GM18517 (cell line): ENCODE measurements around the gene RHBDD1.

Experiments
- ATAC-seq: cut with Tn5 transposase; IDR thresholded peaks from one replicate; pipeline ENCODE4 v1.9.1; 2021; ENCODE audit warnings: mild to moderate bottlenecking, moderate library complexity; ENCODE audit not compliant: unreplicated experiment

The RHBDD1 gene

DNA sequence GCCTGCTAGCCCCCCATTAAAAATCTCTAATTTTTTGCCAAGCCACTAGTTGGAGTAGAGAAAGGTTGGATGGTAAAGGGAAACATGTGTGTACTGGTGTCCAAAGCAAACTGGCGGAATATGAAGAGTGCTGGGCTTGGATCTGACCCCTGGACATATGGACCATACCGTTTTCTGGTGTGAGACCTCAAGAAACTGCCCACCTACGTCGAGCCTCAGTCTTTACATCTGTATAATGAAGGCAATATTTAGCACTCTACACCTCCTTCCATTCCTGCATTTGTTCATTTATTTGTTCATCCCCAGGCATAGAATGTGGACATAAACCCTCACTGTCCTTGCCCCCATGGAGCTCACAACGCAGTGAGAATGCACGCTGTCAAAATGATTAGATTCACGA is 142.4 kb downstream of the RHBDD1 start:
- no peak for ATAC-seq

- no peak for ATAC-seq
Observed at GRCh38 chr2:226979004-226979403, 143.2 kb downstream of the RHBDD1 start.

DNA sequence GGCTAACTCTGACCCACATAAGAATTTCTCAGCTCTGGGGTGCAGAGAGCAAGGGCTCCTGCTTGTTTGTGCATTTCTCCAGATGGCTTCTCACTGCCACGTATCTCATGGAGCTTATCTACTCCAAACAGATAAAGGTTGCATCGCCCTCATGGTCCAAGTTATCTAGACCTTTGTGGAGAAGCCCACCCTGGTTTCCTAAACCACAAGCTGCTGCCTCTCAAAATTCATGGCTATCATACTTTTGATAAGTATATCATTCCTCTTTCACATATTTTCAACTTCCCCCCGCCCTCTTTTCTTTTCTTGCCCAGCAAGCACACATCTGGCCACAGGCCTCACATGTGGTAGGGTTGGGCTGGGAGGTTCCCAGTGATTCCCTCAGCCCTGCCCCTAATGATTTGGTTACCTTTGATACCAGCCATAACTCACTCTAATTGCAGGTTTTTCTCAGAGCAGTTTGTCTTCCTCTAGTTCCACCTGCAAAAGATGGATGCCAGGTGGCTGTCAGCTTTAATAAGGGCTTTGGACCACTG is 146.0 kb downstream of the RHBDD1 start:
- no peak for ATAC-seq

GRCh38 chr2:226983895-226984749 is 148.3 kb downstream of the RHBDD1 start:
- ATAC-seq: peak; percentile 29

DNA sequence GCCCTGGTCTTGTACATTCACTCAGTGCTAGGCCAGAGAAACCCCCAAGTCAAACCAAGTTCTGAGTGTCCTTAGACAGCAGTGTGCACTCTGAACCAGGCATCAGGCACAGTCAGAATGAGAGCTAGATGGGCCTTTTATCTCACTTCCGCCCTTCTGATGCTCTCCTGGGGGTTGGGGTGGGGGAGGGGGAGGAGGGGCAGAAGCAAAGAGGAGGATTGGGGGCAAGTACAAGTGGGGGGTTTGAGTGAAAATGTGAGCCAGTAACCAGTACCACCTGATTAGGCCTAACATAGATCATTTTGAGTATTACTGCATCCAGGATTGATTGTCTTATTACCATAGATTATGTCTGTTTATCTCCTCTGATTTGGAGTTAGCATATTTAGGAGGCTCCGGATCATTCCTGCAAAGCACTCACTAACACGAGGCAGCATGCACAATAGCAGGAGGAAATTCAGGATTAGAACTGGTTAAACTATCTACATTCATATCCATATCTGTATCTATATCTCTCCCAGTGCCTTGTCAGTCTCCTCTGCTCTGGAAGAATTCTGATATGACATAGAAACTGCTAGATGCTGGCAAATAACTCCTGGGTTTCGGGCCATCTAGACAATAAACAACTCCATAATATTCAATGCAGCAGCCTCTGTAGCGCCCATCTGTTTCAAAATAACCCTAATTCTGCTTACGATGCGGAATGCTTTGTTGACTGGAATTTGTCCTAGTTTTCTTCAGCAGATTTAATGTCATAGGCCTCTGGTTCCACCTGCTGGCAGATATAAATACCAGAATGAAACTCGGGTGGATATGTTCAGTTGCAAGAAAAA is 149.1 kb downstream of the RHBDD1 start:
- ATAC-seq: peak; percentile 95

GRCh38 chr2:226985583-226985946 is 149.7 kb downstream of the RHBDD1 start:
- no peak for ATAC-seq

GRCh38 chr2:226991663-226992062 is 155.8 kb downstream of the RHBDD1 start:
- no peak for ATAC-seq

GRCh38 chr2:226993171-226993570 is 157.3 kb downstream of the RHBDD1 start:
- ATAC-seq: no peak

DNA sequence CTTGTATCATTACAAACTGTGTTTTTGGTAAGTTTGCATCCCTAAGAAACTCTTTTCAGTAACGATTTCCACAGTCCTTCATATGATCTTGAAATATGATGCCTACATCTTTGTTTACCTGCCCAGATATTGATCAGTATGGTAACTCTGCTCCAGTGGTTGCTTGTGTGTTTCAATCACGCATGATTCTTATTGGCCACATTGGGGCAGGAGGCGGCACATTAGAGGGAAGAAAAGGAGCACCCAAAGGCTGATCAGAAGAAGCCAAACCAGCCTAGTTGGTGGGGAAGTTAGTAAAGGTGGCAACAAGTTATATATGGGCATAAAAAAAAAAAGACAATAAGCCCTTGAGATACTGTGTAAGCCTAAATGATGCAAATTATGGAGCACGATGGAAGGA is 158.9 kb downstream of the RHBDD1 start:
- no peak for ATAC-seq

DNA sequence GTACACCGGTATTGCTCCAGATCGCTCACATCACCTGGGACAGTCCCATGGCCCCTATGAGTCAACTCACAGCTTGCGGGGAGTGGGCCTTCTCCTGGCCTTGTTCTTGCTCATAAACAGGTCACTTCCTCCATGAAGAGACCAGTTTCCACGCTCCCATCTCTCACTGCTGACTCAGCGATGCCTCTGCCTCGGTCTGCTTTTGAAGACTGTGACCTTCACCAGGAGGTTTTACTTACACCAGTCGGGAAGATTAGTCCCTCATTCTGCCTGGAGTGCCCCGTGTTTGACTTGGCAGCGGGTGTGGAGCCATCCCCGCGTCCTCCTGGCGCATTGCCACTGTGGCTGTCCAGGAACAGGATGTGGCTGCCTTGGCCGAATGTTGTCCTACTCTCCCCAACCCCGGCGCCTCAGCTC is 159.8 kb downstream of the RHBDD1 start:
- ATAC-seq: no peak

DNA sequence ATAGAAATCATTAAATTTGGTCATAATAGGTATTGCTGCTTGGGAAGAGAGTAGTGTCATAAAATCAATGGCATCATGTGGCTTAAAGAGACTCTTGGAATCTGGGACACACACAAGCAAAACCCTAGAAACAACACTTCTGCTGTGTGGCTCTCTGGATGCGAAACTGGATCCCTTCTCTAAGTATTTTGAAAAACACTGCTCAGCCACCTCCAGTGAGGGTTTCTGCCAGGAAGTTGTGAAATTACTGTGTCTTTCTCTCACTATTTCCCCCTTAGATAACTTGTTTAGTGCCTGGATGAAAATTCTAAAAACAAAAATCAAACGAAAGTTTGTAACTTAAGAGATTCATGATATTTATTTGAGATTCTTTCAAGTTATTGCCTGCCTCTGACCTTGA is 163.8 kb downstream of the RHBDD1 start:
- ATAC-seq: no peak

- no peak for ATAC-seq
Observed at GRCh38 chr2:227000123-227000522, 164.3 kb downstream of the RHBDD1 start.

- ATAC-seq: no peak
Observed at GRCh38 chr2:227004482-227004881, 168.6 kb downstream of the RHBDD1 start.

- no peak for ATAC-seq
Observed at GRCh38 chr2:227006189-227006897, 170.5 kb downstream of the RHBDD1 start.

DNA sequence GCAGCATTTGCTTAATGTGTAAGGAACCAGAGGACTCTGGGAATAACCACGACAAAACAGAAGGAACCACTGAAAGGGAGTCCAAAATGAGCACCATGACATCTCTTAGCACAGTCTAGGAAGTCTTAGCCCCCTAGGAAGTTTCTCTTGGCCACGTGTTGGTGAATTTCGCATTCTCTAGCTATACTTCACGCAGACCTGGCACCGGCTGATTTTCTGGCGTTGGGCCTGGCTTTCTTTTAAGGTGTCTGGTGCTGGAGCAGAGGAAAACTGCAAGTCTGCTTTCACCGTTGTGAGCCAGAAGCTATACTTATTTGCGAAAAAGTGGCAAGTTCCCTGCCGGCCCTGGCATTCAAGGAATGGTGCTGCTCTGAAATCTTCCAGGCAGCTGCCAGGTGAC is 171.3 kb downstream of the RHBDD1 start:
- no peak for ATAC-seq

DNA sequence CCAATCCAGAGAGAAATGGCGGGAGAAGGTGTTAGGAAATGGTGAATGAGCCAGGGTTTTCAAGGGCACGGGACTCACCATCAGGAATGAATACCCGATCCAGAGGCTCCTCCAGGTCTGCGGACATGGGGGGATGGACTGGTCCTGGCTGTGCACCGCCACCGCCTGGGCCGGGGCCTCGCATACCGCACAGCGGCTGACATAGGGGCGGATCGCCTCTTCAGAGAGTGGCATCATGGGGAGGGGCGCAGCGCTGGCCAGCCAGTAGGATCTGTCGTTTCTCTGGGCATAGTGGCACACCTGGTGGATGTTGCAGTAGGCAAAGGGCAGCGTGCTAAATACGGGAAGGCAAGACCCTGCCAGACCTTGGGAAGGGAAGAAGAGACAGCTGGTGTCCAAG is 172.1 kb downstream of the RHBDD1 start:
- no peak for ATAC-seq

GRCh38 chr2:227010433-227010832 is 174.6 kb downstream of the RHBDD1 start:
- no peak for ATAC-seq

- ATAC-seq: no peak
Observed at GRCh38 chr2:227013330-227013729, 177.5 kb downstream of the RHBDD1 start.

GRCh38 chr2:227013881-227014280 is 178.0 kb downstream of the RHBDD1 start:
- ATAC-seq: no peak

GRCh38 chr2:227016894-227017293 is 181.0 kb downstream of the RHBDD1 start:
- no peak for ATAC-seq

GRCh38 chr2:227020416-227020815 is 184.6 kb downstream of the RHBDD1 start:
- ATAC-seq: no peak
